Right atrium auricular region (tissue), 2 donors: Measurements from ENCODE around the gene CMSS1. TPM values are rescaled to one million over a fixed set of nuclear protein-coding genes. Genes with fewer than 3 reads are reported as not detected.

Experiments used
- DNase-seq: peaks from one replicate; pipeline ENCODE4 v3.0.0-alpha.2; 2019; ENCODE audit warnings: low spot score
- H3K27ac ChIP-seq, 2 donors: fragments of 200-600 bp; sonication (generic); 1 replicate in 1 of 2; 2 replicates in 1 of 2; pipeline ENCODE4 v1.5.1; 2016 to 2019
- H3K27me3 ChIP-seq, 2 donors: fragments of 200-600 bp; sonication (generic); one replicate each; pipeline versions ENCODE4 v1.5.1 to v1.6.0; 2017 to 2019
- H3K36me3 ChIP-seq: fragments of 200-600 bp; sonication (generic); one replicate; pipeline ENCODE4 v1.5.1; 2016
- H3K4me1 ChIP-seq, 2 donors: fragments of 200-600 bp; sonication (generic); one replicate each; pipeline versions ENCODE4 v1.5.1 to v1.6.0; 2017 to 2019
- H3K4me3 ChIP-seq, 2 donors: fragments of 200-600 bp; sonication (generic); 1 replicate in 1 of 2; 2 replicates in 1 of 2; pipeline ENCODE4 v1.5.1; 2017 to 2019; ENCODE audit warnings: mild to moderate bottlenecking in 1 of 2, moderate library complexity in 1 of 2
- H3K9me3 ChIP-seq, 2 donors: fragments of 200-600 bp; sonication (generic); one replicate each; pipeline ENCODE4 v1.5.1; 2019
- microRNA-seq, 2 donors: library from miRNA; unstranded; fragments of <30 nt; microRNA quantifications; one replicate each; pipeline ENCODE4, GENCODE V29; 2016 to 2017; ENCODE audit warnings: borderline number of aligned reads in 2 of 2, borderline replicate concordance in 1 of 2
- total RNA-seq, 2 donors: library from RNA; depleted of rRNA; stranded (reverse); fragments of >200 nt; gene quantifications; one replicate each; pipeline ENCODE4 v1.1.0, GENCODE V29; 2016
- TF ChIP-seq, protein P1 (sequence below), 2 donors: fragments of 200-600 bp; sonication (generic); IDR thresholded peaks; one replicate each; pipeline ENCODE4 v1.5.1; 2019; ENCODE audit warnings: antibody characterized with exemption in 2 of 2

The CMSS1 gene
- total RNA-seq, 2 donors from 2014 or later, result 5.7 to 17.7 TPM

DNA sequence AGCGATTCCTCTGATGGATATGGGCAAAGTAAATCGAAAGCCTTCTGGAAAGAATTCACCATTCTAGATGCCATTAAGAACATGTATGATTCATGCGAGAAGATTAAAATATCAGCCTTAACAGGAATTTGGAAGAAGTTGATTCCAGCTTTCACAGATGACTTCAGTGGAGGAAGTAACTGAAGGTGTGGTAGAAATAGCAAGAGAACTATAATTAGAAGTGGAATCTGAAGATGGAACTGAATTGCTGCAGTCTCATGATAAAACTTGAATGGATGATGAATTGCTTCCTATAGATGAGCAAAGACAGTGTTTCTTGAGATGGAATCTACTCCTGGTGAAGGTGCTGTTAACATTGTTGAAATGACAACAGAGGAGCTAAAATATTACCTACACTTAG lies 413.0 kb downstream of the CMSS1 start:
- Histone ChIP-seq H3K9me3 (no peaks in the 10 kb centered on the region), H3K4me1 (peaks cover 0 to 17% of the 10 kb centered on the region in 2 donors), H3K4me3 (no peak overlapping the region), H3K36me3 (no peaks in the 10 kb centered on the region), H3K27me3 (no peaks in the 10 kb centered on the region), H3K27ac (no peak overlapping the region)
- DNase-seq, result no peak
- TF ChIP-seq, protein P1, sequence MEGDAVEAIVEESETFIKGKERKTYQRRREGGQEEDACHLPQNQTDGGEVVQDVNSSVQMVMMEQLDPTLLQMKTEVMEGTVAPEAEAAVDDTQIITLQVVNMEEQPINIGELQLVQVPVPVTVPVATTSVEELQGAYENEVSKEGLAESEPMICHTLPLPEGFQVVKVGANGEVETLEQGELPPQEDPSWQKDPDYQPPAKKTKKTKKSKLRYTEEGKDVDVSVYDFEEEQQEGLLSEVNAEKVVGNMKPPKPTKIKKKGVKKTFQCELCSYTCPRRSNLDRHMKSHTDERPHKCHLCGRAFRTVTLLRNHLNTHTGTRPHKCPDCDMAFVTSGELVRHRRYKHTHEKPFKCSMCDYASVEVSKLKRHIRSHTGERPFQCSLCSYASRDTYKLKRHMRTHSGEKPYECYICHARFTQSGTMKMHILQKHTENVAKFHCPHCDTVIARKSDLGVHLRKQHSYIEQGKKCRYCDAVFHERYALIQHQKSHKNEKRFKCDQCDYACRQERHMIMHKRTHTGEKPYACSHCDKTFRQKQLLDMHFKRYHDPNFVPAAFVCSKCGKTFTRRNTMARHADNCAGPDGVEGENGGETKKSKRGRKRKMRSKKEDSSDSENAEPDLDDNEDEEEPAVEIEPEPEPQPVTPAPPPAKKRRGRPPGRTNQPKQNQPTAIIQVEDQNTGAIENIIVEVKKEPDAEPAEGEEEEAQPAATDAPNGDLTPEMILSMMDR (IDR thresholded peaks at IDR 0.05), result no peak

Small RNAs within 50 kb of the gene (microRNA-seq; reads per million reads assigned to microRNA genes)
- 0 reads per million in 2 donors for gene MIR3921

Other genes starting within 250 kb of the CMSS1 start
- 10 to 100 TPM; 43.3 to 53.8 TPM for gene COL8A1, start 179.3 kb upstream of the CMSS1 start, total RNA-seq